Nephron progenitor cell (in vitro differentiated cells): ENCODE measurements around the gene C5orf24.
"Not testable (repeated sequence)": the region's sequence is repeated elsewhere in the genome, so short reads cannot be mapped to it uniquely, and the experiment has no call there.

Experiments used
- DNase-seq: peaks from one replicate; pipeline ENCODE4 v3.0.0; 2021
- H3K27ac Mint-ChIP-seq: 2 replicates; pipeline ENCODE4 v1.8.0; 2021; ENCODE audit warnings: mild to moderate bottlenecking, moderate library complexity, mixed read lengths
- H3K27me3 Mint-ChIP-seq: 2 replicates; pipeline ENCODE4 v1.8.0; 2021; ENCODE audit warnings: mild to moderate bottlenecking, low read depth, mixed read lengths; ENCODE audit not compliant: poor library complexity
- H3K36me3 Mint-ChIP-seq: 2 replicates; pipeline ENCODE4 v1.8.0; 2021; ENCODE audit warnings: low read depth, mixed read lengths
- H3K4me1 Mint-ChIP-seq: 2 replicates; pipeline ENCODE4 v1.8.0; 2021; ENCODE audit warnings: mixed read lengths
- H3K4me3 Mint-ChIP-seq: 2 replicates; pipeline ENCODE4 v1.8.0; 2021; ENCODE audit warnings: mild to moderate bottlenecking, moderate library complexity, mixed read lengths
- H3K9me3 Mint-ChIP-seq: 2 replicates; pipeline ENCODE4 v1.8.0; 2021; ENCODE audit warnings: mild to moderate bottlenecking, moderate library complexity, mixed read lengths
- TF ChIP-seq, protein P1 (sequence below): fragments of 200-600 bp; sonication (generic); IDR thresholded peaks from 2 replicates; pipeline ENCODE4 v1.5.0; 2021; ENCODE audit warnings: antibody characterized with exemption

Gene C5orf24

DNA sequence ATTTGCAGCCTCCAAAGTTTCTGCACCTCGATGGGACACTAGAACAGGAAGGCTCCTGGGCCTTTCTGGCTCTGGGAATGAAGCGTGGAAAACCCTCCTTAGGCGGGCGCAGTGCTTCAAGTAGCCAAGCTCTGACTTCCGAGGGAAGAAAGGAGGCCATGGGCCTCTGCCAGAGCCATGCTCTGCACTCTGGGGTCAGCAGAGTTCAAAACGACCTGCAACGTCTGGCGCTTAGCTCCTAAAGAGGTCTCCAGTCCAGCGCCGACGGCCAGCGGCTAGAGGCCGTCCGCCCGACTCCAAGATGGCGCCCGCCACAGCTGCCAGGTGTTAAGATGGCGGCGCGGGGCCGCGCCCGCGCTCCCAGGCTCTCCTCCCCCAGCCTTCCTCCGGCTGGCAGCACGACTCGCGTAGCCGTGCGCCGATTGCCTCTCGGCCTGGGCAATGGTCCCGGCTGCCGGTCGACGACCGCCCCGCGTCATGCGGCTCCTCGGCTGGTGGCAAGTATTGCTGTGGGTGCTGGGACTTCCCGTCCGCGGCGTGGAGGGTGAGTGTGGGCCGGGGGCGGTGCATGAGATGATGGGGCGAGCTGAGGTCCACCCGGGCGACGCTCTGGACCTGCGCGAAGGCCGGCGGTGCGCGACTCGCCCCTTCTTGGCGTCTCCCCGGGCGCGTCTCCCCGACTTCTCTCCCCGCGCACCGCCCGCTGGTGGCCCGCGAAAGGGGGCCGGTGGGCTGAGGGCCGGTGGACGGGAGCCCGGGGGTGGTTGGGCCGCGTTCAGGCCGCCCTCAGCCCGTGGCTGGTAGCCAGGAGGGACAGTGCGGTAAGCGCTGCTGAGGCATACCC is 28.4 kb downstream of the C5orf24 start, which contains the start of gene TXNDC15:
Gene TXNDC15 (plus strand): TSS at position 385 of the 844 bp plus-strand sequence. CDS start 57 bp downstream, at position 442.
- Mint-ChIP-seq H3K9me3 (no peaks in the 10 kb centered on the region), H3K36me3 (peaks cover 11% of the 10 kb centered on the region), H3K4me3 (peak within 1 kb of the TSS; percentile 94), H3K27me3 (peaks cover 10% of the 10 kb centered on the region), H3K27ac (peak within 1 kb of the TSS; percentile 96), H3K4me1 (peaks cover 27% of the 10 kb centered on the region)
- TF ChIP-seq, protein P1, sequence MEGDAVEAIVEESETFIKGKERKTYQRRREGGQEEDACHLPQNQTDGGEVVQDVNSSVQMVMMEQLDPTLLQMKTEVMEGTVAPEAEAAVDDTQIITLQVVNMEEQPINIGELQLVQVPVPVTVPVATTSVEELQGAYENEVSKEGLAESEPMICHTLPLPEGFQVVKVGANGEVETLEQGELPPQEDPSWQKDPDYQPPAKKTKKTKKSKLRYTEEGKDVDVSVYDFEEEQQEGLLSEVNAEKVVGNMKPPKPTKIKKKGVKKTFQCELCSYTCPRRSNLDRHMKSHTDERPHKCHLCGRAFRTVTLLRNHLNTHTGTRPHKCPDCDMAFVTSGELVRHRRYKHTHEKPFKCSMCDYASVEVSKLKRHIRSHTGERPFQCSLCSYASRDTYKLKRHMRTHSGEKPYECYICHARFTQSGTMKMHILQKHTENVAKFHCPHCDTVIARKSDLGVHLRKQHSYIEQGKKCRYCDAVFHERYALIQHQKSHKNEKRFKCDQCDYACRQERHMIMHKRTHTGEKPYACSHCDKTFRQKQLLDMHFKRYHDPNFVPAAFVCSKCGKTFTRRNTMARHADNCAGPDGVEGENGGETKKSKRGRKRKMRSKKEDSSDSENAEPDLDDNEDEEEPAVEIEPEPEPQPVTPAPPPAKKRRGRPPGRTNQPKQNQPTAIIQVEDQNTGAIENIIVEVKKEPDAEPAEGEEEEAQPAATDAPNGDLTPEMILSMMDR = no peak
- DNase-seq = peak; percentile 84

DNA sequence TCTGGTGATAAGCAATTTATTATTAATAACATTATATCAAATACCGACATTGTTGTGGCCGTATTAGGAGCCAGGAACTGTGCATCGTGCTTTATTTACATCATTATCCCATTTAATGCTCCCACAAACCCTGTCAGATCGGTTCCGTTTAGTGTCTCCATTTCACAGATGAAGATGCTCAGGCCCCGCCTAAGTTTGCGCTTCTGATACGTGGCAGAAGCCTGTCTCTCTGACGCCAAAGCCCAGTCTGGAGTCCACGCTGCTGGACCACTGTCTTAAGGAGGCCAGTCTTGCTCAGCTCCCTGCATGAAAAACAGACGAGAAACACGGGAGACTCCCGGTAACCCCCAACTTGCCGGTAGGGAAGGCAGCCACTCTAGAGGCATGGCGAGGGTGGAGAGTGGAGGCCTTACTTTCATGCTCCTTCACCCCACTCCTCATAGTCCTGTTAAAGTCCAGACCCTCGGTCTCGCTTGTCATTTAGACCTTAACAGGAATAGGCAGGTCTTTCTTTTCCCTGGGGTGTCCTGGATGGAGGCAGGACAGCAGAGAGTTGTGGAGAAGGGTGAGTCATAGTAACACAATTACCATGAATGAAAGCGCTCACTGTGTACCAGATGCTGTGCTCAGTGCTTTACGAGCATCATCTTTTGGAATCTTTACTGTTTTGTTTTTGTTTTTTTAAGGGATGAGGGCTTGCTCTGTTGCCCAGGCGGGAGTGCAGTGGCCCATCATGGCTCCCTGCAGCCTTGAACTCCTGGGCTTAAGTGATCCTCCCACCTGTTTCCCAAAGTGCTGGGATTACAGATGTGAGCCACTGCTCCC is 29.3 kb downstream of the C5orf24 start:
- Mint-ChIP-seq H3K36me3 (peaks cover 13% of the 10 kb centered on the region), H3K27me3 (peaks cover 10% of the 10 kb centered on the region), H3K4me3 (peak overlapping the region; percentile 94), H3K9me3 (no peaks in the 10 kb centered on the region), H3K27ac (peak overlapping the region; percentile 96), H3K4me1 (peaks cover 27% of the 10 kb centered on the region)
- TF ChIP-seq, protein P1 = no peak
- peak; percentile 17 for DNase-seq

- H3K36me3 Mint-ChIP-seq = peaks cover 22% of the 10 kb centered on the region
- peaks cover 27% of the 10 kb centered on the region for H3K4me1 Mint-ChIP-seq
- TF ChIP-seq, protein P1 = no peak
- H3K4me3 Mint-ChIP-seq = no peak overlapping the region
- no peak for DNase-seq
- H3K27me3 Mint-ChIP-seq = peaks cover 10% of the 10 kb centered on the region
- H3K27ac Mint-ChIP-seq = no peak overlapping the region
- H3K9me3 Mint-ChIP-seq = peaks cover 5% of the 10 kb centered on the region
These were observed 31.4 kb downstream of the C5orf24 start for GRCh38 chr5:134877159-134877558.

- TF ChIP-seq, protein P1 = no peak
- Mint-ChIP-seq H3K27ac (no peak overlapping the region), H3K36me3 (peaks cover 27% of the 10 kb centered on the region), H3K4me3 (no peak overlapping the region), H3K9me3 (peaks cover 11% of the 10 kb centered on the region), H3K27me3 (peaks cover 10% of the 10 kb centered on the region), H3K4me1 (peaks cover 26% of the 10 kb centered on the region)
- no peak for DNase-seq
These were observed 32.6 kb downstream of the C5orf24 start for GRCh38 chr5:134878403-134878802.

- H3K36me3 Mint-ChIP-seq = peaks cover 27% of the 10 kb centered on the region
- no peak overlapping the region for H3K4me3 Mint-ChIP-seq
- peaks cover 22% of the 10 kb centered on the region for H3K4me1 Mint-ChIP-seq
- no peak overlapping the region for H3K27ac Mint-ChIP-seq
- no peak for DNase-seq
- H3K27me3 Mint-ChIP-seq = peaks cover 7% of the 10 kb centered on the region
- peaks cover 11% of the 10 kb centered on the region for H3K9me3 Mint-ChIP-seq
- TF ChIP-seq, protein P1 = no peak
These were observed 33.7 kb downstream of the C5orf24 start for GRCh38 chr5:134879456-134879855.

- H3K36me3 Mint-ChIP-seq = peaks cover 27% of the 10 kb centered on the region
These were observed 35.2 kb downstream of the C5orf24 start for GRCh38 chr5:134880937-134881336.

GRCh38 chr5:134881711-134882110 is 35.9 kb downstream of the C5orf24 start:
- not testable (repeated sequence) for DNase-seq, H3K27ac Mint-ChIP-seq, H3K4me1 Mint-ChIP-seq, H3K4me3 Mint-ChIP-seq
- peaks cover 11% of the 10 kb centered on the region for H3K9me3 Mint-ChIP-seq
- peaks cover 11% of the 10 kb centered on the region for H3K27me3 Mint-ChIP-seq
- H3K36me3 Mint-ChIP-seq = peaks cover 27% of the 10 kb centered on the region

More at GRCh38 chr5:134880937-134881336, 35.2 kb downstream of the C5orf24 start:
- not testable (repeated sequence) for DNase-seq, H3K4me3 Mint-ChIP-seq
- H3K27me3 Mint-ChIP-seq = peaks cover 11% of the 10 kb centered on the region
- peaks cover 11% of the 10 kb centered on the region for H3K9me3 Mint-ChIP-seq
- peaks cover 13% of the 10 kb centered on the region for H3K4me1 Mint-ChIP-seq
- H3K27ac Mint-ChIP-seq = peak overlapping the region; percentile 6
